Renal pelvis (tissue), 4 donors: Measurements from ENCODE around the gene MST1. TPM values are rescaled to one million over a fixed set of nuclear protein-coding genes. Genes with fewer than 3 reads are reported as not detected.

Source experiments
- DNase-seq: peaks from one replicate; pipeline ENCODE4 v3.0.0-alpha.2; 2013
- polyA plus RNA-seq, 3 donors: library from polyadenylated mRNA; unstranded; fragments of 120-200 nt; gene quantifications; one replicate each; pipeline ENCODE4 v1.2.1, GENCODE V29; 2013; ENCODE audit not compliant: insufficient read length in 3 of 3

The MST1 gene
- polyA plus RNA-seq, 3 donors: 192 to 266 (median 201) TPM

DNA sequence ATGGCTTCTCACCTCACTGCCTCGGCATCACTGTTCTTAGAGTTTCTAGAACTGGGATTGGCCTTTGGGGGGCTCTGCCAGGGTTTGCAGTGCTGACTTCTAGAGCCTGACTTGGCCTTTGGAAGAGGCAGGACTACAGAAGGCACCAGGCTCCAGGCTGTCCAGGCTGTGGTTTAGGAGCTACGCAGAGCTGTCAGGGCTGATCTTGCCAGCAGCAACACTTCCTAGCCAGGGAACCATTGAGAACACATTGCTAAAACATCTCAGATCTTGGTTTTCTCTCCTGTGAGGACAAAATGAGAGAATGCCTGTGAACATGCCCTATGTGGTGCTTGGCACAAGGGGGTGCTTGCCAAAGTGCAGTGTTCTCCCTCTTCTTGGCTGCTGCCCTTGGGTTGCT, 49.7 kb downstream of the MST1 start:
- no peak for DNase-seq

DNA sequence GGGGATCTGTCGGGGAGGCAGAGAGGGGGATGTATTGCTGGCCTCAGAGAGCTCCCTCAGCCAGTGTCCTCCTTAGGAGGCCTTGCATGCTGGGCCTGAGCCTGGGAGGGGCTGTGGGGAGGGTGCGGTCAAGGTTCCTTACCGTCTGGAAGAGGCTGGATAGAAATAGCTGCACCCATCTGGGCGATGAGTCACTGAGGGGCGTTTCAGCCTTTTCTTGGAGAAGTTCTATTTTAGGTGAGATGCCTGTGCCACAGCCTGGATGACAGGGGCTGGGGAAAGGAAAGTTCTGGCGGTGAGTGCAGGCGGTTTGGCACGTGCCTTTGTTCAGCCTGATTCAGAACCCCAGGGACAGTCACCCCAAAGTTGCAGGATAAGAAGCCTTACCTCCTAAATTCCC, 50.8 kb downstream of the MST1 start:
- DNase-seq: no peak

DNA sequence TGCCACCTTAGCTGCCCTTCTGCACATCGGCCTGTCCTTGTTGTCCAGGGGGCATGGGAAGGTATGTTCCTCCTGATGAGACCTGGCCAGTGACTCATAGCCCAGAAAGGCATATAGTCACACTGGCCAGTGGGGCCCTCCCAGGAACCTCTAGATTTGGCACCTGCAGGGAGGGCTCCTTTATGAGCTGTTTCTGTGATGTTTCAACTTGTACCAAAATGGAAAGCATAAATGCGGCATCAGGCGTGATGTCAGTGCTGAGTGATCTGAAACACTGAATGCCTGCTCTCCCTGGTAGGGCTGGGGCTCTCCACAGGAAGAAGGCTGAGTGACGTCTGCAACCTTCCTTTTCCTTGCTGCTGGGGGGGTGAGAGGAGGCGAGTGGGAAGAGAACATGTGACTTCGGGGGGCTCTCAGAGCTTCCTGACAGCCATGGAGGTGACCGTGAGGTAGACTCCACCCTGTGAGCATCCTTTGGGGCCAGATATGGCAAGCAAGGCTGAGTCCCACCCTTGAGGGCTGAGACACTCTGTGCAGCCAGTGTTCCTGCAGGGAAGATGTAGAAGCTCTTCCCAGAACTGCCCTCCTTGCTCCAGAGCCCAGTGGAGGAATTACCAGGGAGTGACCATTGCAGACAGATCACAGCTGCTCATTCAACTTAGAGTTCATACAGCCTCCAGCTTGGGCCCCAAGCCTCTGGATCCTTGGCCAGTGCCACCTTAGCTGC, 52.2 kb downstream of the MST1 start:
- DNase-seq: no peak

DNA sequence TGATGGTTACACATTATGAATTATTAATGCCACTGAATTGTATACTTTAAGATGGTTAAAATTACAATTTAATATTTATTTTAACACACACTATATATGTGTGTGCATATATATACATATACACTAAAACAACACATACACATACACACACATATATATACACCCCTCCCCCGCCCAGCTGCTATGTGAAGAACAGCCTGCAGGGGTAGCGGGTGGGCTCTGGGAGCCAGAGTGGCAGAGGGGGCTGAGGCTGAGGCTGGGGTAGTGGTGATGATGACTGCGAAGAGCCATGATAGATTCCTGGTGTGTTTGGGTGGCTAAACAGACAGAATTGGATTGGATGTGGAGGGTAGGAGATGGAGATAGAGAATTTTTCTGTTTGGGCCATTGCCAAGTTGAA, 54.5 kb downstream of the MST1 start:
- DNase-seq: no peak

Other genes with a start within 250 kb of the MST1 start
- gene DAG1, start 219.2 kb downstream of the MST1 start, polyA plus RNA-seq: 100 to 1,000 TPM; 119 to 120 (median 119) TPM
- 1 to 10 TPM; 1.6 to 2.1 (median 2.0) TPM for gene BSN, start 135.0 kb downstream of the MST1 start, polyA plus RNA-seq
- gene APEH, start 15.1 kb downstream of the MST1 start, polyA plus RNA-seq: 100 to 1,000 TPM; 153 to 162 (median 156) TPM
- gene RNF123, start 83 bp upstream of the MST1 start, polyA plus RNA-seq: 10 to 100 TPM; 40.4 to 42.0 (median 40.9) TPM
- 1 to 10 TPM; 2.3 to 2.7 (median 2.5) TPM for gene AMIGO3, start 30.2 kb upstream of the MST1 start, polyA plus RNA-seq
- 10 to 100 TPM; 15.7 to 20.7 (median 15.8) TPM for gene GMPPB, start 34.5 kb upstream of the MST1 start, polyA plus RNA-seq
- gene IP6K1, start 97.1 kb upstream of the MST1 start, polyA plus RNA-seq: 10 to 100 TPM; 48.7 to 52.9 (median 51.4) TPM
- not detected for gene CDHR4, start 110.4 kb upstream of the MST1 start, polyA plus RNA-seq
- 10 to 100 TPM in 2 of 3 donors, 1 to 10 TPM in 1; 9.9 to 17.2 (median 12.7) TPM for gene INKA1, start 113.8 kb upstream of the MST1 start, polyA plus RNA-seq
- gene UBA7, start 124.5 kb upstream of the MST1 start, polyA plus RNA-seq: 10 to 100 TPM; 34.4 to 43.1 (median 36.8) TPM
- 10 to 100 TPM in 1 of 3 donors, 1 to 10 TPM in 2; 9.3 to 13.1 (median 9.7) TPM for gene TRAIP, start 167.1 kb upstream of the MST1 start, polyA plus RNA-seq
- gene CAMKV, start 180.4 kb upstream of the MST1 start, polyA plus RNA-seq: under 1 TPM; 0.06 to 0.41 (median 0.26) TPM
- 1 to 10 TPM in 2 of 3 donors, under 1 TPM in 1; 1.00 to 1.7 (median 1.4) TPM for gene MST1R, start 214.4 kb upstream of the MST1 start, polyA plus RNA-seq
- 1 to 10 TPM; 8.1 to 9.3 (median 8.5) TPM for gene MON1A, start 240.3 kb upstream of the MST1 start, polyA plus RNA-seq